Midbrain (tissue), 1 donor: Measurements from ENCODE around the gene SNX32.

Source experiments
- DNase-seq: peaks from one replicate; lab custom pipeline; 2025; lab: John Stamatoyannopoulos, UW

Gene SNX32

GRCh38 chr11:65857500-65857852 lies 23.7 kb downstream of the SNX32 start:
- no peak for DNase-seq

GRCh38 chr11:65857853-65858680 lies 24.3 kb downstream of the SNX32 start, which contains the start of gene CFL1:
CFL1 (minus strand) TSS chr11:65858180; CDS start chr11:65858099, 81 bp downstream.
- DNase-seq: peak; percentile 98

- no peak for DNase-seq
These were observed 24.9 kb downstream of the SNX32 start for GRCh38 chr11:65858681-65859087.

GRCh38 chr11:65859095-65859811 lies 25.5 kb downstream of the SNX32 start:
- DNase-seq: peak; percentile 92

- DNase-seq: peak; percentile 69
These were observed 26.1 kb downstream of the SNX32 start for GRCh38 chr11:65859812-65860277.

GRCh38 chr11:65860278-65861164 lies 26.8 kb downstream of the SNX32 start, which contains the start of gene MUS81:
MUS81 (plus strand) TSS chr11:65860433; CDS start chr11:65860754, 321 bp downstream.
- peak; percentile 94 for DNase-seq

- DNase-seq: no peak
These were observed 27.4 kb downstream of the SNX32 start for GRCh38 chr11:65861165-65861505.

GRCh38 chr11:65861533-65862183 lies 27.9 kb downstream of the SNX32 start:
- no peak for DNase-seq

- DNase-seq: no peak
These were observed 28.5 kb downstream of the SNX32 start for GRCh38 chr11:65862191-65862735.

- DNase-seq: no peak
These were observed 29.5 kb downstream of the SNX32 start for GRCh38 chr11:65862941-65863888.

GRCh38 chr11:65863889-65864705 lies 30.3 kb downstream of the SNX32 start:
- no peak for DNase-seq

GRCh38 chr11:65864706-65865471 lies 31.1 kb downstream of the SNX32 start:
- no peak for DNase-seq

GRCh38 chr11:65865550-65866172 lies 31.9 kb downstream of the SNX32 start:
- DNase-seq: no peak

- DNase-seq: no peak
These were observed 32.9 kb downstream of the SNX32 start for GRCh38 chr11:65866509-65867283.

GRCh38 chr11:65867284-65868071 lies 33.7 kb downstream of the SNX32 start:
- DNase-seq: no peak

- peak; percentile 22 for DNase-seq
These were observed 34.4 kb downstream of the SNX32 start for GRCh38 chr11:65868076-65868667.
